GM12878 (cell line): ENCODE measurements around the gene NBEA. TPM values are rescaled to one million over a fixed set of nuclear protein-coding genes. Genes with fewer than 3 reads are reported as not detected.

Experiments
- ATAC-seq: fragments of 200-7000 bp; cut with Tn5 transposase; 3 replicates; pipeline ENCODE4 v1.9.1; 2020; ENCODE audit warnings: mild to moderate bottlenecking, moderate library complexity
- BruUV-seq: library from RNA; stranded (reverse); fragments of 400-500 nt; replicated peaks from 2 replicates; lab custom pipeline; 2021; lab: Mats Ljungman, UMichigan
- CTCF ChIA-PET: fragments of 300-600 bp; sonication (Branson Sonifier 250); formaldehyde crosslinking; extraction: SDS; loops from one replicate; lab custom pipeline; 2021; ENCODE audit warnings: inconsistent platforms; lab: Yijun Ruan, JAX
- POLR2A ChIA-PET: fragments of 350-600 bp; formaldehyde crosslinking; extraction: SDS; loops from one replicate; lab custom pipeline; 2021; ENCODE audit warnings: inconsistent platforms; lab: Charles Lee
- RAD21 ChIA-PET: fragments of 300-600 bp; sonication (Branson Sonifier 250); formaldehyde crosslinking; loops from one replicate; lab custom pipeline; 2023; ENCODE audit warnings: antibody characterized with exemption; ENCODE audit not compliant: unreplicated experiment; lab: Charles Lee
- SMC1A ChIA-PET: fragments of 300-600 bp; sonication (Branson Sonifier 250); formaldehyde crosslinking; loops from one replicate; lab custom pipeline; 2023; ENCODE audit not compliant: unreplicated experiment, uncharacterized antibody; lab: Charles Lee
- DNase-seq: peaks from one replicate; pipeline ENCODE4 v3.0.0-alpha.2; 2011; ENCODE audit warnings: low read depth, low spot score
- FAIRE-seq: peaks from 3 replicates; lab custom pipeline; 2011; peaks lifted over from hg19 to GRCh38; lab: Jason Lieb, UNC
- H2AFZ ChIP-seq: 2 replicates; pipeline ENCODE4 v1.6.0; 2011; ENCODE audit warnings: low read depth, low read length, control low read depth; ENCODE audit not compliant: control insufficient read depth
- H3K27ac ChIP-seq: 2 replicates; pipeline ENCODE4 v1.5.1; 2011; ENCODE audit warnings: control low read depth; ENCODE audit not compliant: control insufficient read depth, insufficient read depth
- H3K27me3 ChIP-seq, 2 experiments: replicated peaks in 1 of 2; 2 replicates each; pipeline versions ENCODE4 v1.6.0 to v1.6.1; 2011; ENCODE audit warnings: low read length in 1 of 2; ENCODE audit not compliant: control insufficient read depth in 2 of 2, insufficient read depth in 2 of 2
- H3K36me3 ChIP-seq, 2 experiments: 2 replicates each; pipeline ENCODE4 v1.5.1; 2011; ENCODE audit warnings: low read length in 1 of 2; ENCODE audit not compliant: control insufficient read depth in 2 of 2, insufficient read depth in 2 of 2
- H3K4me1 ChIP-seq: 2 replicates; pipeline ENCODE4 v1.6.1; 2011; ENCODE audit warnings: mild to moderate bottlenecking, low read length, moderate library complexity, mixed read lengths; ENCODE audit not compliant: control insufficient read depth, insufficient read depth
- H3K4me2 ChIP-seq: 2 replicates; pipeline ENCODE4 v1.6.0; 2011; ENCODE audit warnings: control low read depth; ENCODE audit not compliant: control insufficient read depth, insufficient read depth
- H3K4me3 ChIP-seq: fragments of 200-600 bp; sonication (generic); 2 replicates; pipeline ENCODE4 v1.5.1; 2016
- H3K79me2 ChIP-seq: 2 replicates; pipeline ENCODE4 v1.6.0; 2011; ENCODE audit warnings: low read length; ENCODE audit not compliant: control insufficient read depth, insufficient read depth
- H3K9ac ChIP-seq: 2 replicates; pipeline ENCODE4 v1.8.0; 2011; ENCODE audit warnings: low read length, control low read depth, mixed read lengths; ENCODE audit not compliant: control insufficient read depth, insufficient read depth
- H3K9me3 ChIP-seq: replicated peaks from 3 replicates; pipeline ENCODE4 v1.5.1; 2011; ENCODE audit warnings: mild to moderate bottlenecking, low read length; ENCODE audit not compliant: control insufficient read depth, insufficient read depth
- H4K20me1 ChIP-seq: 2 replicates; pipeline ENCODE4 v1.6.0; 2011; ENCODE audit not compliant: control insufficient read depth, insufficient read depth
- CEBPB ChIP-seq, 2 experiments: fragments of 150-350 bp in 1 of 2; IDR thresholded peaks; 2 replicates each; pipeline ENCODE4 v1.6.1; 2012 to 2014; ENCODE audit warnings: low read depth in 2 of 2, low read length in 2 of 2, borderline replicate concordance in 1 of 2, inconsistent platforms in 1 of 2
- CHD1 ChIP-seq: IDR thresholded peaks from 2 replicates; pipeline ENCODE4 v1.6.1; 2012; ENCODE audit warnings: low read depth, low read length, improper control_type of control experiment
- MEF2B ChIP-seq: fragments of 450-650 bp; IDR thresholded peaks from 2 replicates; pipeline ENCODE4 v1.6.1; 2018; ENCODE audit warnings: mild to moderate bottlenecking, moderate library complexity; ENCODE audit not compliant: partially characterized antibody, poor library complexity, severe bottlenecking
- NFXL1 ChIP-seq: fragments of 450-650 bp; IDR thresholded peaks from 2 replicates; pipeline ENCODE4 v1.6.1; 2017; ENCODE audit warnings: antibody characterized with exemption, mild to moderate bottlenecking, borderline replicate concordance
- NR2F1 ChIP-seq: fragments of 450-650 bp; conservative IDR thresholded peaks from 2 replicates; pipeline ENCODE4 v1.6.1; 2017; ENCODE audit warnings: mild to moderate bottlenecking
- PAX5 ChIP-seq: IDR thresholded peaks from 2 replicates; pipeline ENCODE4 v1.6.1; 2011; ENCODE audit warnings: low read depth, low read length, borderline replicate concordance
- WGBS: methylation state at CpG from one replicate; pipeline ENCODE4 v1.1.6; 2016; ENCODE audit warnings: low lambda C conversion rate; ENCODE audit not compliant: insufficient replicate concordance, insufficient coverage; ENCODE audit errors: missing lambda C conversion rate; 5-methylcytosine and 5-hydroxymethylcytosine counted together
- in situ Hi-C: fragments of 300-500 bp; cut with MboI; formaldehyde crosslinking; loops from 9 replicates; pipeline ENCODE4 v1.14.3; 2018; ENCODE audit warnings: mixed read lengths
- intact Hi-C: fragments of 100-400 bp; cut with micrococcal nuclease; formaldehyde crosslinking; loops from one replicate; pipeline ENCODE4 v1.14.2; 2022; ENCODE audit not compliant: unreplicated experiment
- polyA plus RNA-seq, 11 experiments: library from polyadenylated mRNA; depleted of rRNA in 4 of 11; unstranded in 6 of 11; stranded (reverse) in 5 of 11; fragments of >200 nt; fragmentation: Nextera tagmentation in 4 of 11; fragmentation: Illumina TruSeq in 1 of 11; extraction: Ambion mirVana in 4 of 11; extraction: Trizol in 1 of 11; gene quantifications; 1 replicate in 1 of 11; 2 replicates in 10 of 11; pipeline versions ENCODE4 v1.2.1 to v1.2.3, GENCODE V29; 2011 to 2016; ENCODE audit warnings: inconsistent platforms in 2 of 11, missing spikeins in 2 of 11, low read depth in 1 of 11
- total RNA-seq, 4 experiments: library from RNA; depleted of rRNA in 3 of 4; stranded (reverse); fragments of >200 nt in 3 of 4; fragmentation: Illumina TruSeq in 1 of 4; extraction: Trizol in 1 of 4; gene quantifications; 2 replicates each; pipeline versions ENCODE4 v1.2.1 to v1.2.3, GENCODE V29; 2013 to 2021
- TF ChIP-seq, protein P1 (sequence below): fragments of 450-650 bp; IDR thresholded peaks from 2 replicates; pipeline ENCODE4 v1.6.1; 2017; ENCODE audit warnings: antibody characterized with exemption, mild to moderate bottlenecking, moderate library complexity
- TF ChIP-seq, protein P2 (sequence below): IDR thresholded peaks from 2 replicates; pipeline ENCODE4 v1.6.1; 2011; ENCODE audit warnings: low read depth, mild to moderate bottlenecking, low read length, moderate library complexity, borderline replicate concordance; ENCODE audit errors: extremely low read depth

NBEA gene
- total and polyA plus RNA-seq, 10 of the 15 experiments (the other 5 are each of a cell fraction or from before 2014, with no cell fraction given) = 0.23 to 3.6 (median 0.55) TPM

DNA sequence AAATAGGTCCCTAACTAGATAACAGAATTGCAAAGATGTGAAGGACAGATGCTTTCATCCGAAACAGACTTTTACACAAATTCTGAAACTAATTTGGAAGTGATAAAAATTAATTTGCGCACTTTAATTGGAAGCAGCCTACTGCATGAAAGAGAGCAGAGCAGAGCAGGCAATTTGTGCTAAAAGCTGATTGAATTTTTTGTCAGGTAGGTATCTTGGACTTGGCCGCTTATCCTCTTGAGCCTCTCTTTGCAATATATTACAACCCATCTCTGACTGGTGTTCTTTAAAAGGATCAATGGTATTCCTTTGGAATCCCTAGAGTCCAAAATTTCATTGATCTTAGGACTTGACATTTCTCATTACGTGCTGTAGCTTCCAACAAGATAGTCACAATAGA is 717.7 kb downstream of the NBEA start (continued):
- no peak for TF ChIP-seq CEBPB (IDR thresholded peaks at IDR 0.05; ENCODE audit: borderline replicate concordance in 1 of 2, low read depth in 2 of 2, low read length in 2 of 2)

DNA sequence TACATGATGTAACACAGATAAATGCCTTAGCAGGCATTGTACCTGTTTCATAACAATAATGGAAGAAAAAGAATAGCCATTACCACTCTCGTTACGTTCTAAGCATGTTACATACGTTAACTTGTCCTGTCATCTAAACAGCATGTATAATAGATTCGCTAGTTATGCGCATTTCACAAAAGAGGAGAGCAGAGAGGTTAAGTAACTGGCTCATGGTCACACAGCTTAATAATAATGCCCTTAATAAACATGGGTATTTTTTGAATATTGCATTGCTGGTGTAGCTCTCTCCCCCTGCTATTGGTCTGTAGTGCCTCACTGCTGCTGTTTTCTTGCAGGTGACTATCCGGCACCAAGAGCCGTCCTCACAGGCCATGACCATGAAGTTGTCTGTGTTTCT is 722.7 kb downstream of the NBEA start:
- no peak for FAIRE-seq
- RAD21 ChIA-PET = no interaction called here
- H2AFZ ChIP-seq = no peak overlapping the region
- WGBS = 49% methylated on average over 7 of the region's 7 CpGs
- SMC1A ChIA-PET = no interaction called here
- no peak for ATAC-seq
- H3K79me2 ChIP-seq = no peaks in the 10 kb centered on the region
- no peaks in the 10 kb centered on the region for H3K36me3 ChIP-seq
- TF ChIP-seq CHD1 (no peak), PAX5 (no peak), NFXL1 (no peak), MEF2B (no peak), NR2F1 (no peak)
- TF ChIP-seq, protein P1, sequence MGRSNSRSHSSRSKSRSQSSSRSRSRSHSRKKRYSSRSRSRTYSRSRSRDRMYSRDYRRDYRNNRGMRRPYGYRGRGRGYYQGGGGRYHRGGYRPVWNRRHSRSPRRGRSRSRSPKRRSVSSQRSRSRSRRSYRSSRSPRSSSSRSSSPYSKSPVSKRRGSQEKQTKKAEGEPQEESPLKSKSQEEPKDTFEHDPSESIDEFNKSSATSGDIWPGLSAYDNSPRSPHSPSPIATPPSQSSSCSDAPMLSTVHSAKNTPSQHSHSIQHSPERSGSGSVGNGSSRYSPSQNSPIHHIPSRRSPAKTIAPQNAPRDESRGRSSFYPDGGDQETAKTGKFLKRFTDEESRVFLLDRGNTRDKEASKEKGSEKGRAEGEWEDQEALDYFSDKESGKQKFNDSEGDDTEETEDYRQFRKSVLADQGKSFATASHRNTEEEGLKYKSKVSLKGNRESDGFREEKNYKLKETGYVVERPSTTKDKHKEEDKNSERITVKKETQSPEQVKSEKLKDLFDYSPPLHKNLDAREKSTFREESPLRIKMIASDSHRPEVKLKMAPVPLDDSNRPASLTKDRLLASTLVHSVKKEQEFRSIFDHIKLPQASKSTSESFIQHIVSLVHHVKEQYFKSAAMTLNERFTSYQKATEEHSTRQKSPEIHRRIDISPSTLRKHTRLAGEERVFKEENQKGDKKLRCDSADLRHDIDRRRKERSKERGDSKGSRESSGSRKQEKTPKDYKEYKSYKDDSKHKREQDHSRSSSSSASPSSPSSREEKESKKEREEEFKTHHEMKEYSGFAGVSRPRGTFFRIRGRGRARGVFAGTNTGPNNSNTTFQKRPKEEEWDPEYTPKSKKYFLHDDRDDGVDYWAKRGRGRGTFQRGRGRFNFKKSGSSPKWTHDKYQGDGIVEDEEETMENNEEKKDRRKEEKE = no peak
- TF ChIP-seq, protein P2, sequence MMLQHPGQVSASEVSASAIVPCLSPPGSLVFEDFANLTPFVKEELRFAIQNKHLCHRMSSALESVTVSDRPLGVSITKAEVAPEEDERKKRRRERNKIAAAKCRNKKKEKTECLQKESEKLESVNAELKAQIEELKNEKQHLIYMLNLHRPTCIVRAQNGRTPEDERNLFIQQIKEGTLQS = no peak
- CTCF ChIA-PET = no interaction called here
- H3K4me1 ChIP-seq = no peaks in the 10 kb centered on the region
- H3K27me3 ChIP-seq = no peaks in the 10 kb centered on the region
- in situ Hi-C loops (no loop called here), intact Hi-C loops (no loop called here)
- H3K27ac ChIP-seq = no peak overlapping the region
- H3K4me2 ChIP-seq = no peak overlapping the region
- no peak overlapping the region for H3K9ac ChIP-seq
- no TSS peak for BruUV-seq
- H3K9me3 ChIP-seq = no peaks in the 10 kb centered on the region
- H4K20me1 ChIP-seq = no peaks in the 10 kb centered on the region
- H3K4me3 ChIP-seq = no peak overlapping the region
- no peak for DNase-seq
- POLR2A ChIA-PET = no interaction called here
